A204.1 (cell line): ENCODE results near the gene CARD10.
"Not testable (repeated sequence)": the region's sequence is repeated elsewhere in the genome, so short reads cannot be mapped to it uniquely, and the experiment has no call there.

Experiments
- FAIRE-seq: peaks from 2 replicates; lab custom pipeline; 2012; peaks lifted over from hg19 to GRCh38; lab: Jason Lieb, UNC

Gene CARD10

DNA sequence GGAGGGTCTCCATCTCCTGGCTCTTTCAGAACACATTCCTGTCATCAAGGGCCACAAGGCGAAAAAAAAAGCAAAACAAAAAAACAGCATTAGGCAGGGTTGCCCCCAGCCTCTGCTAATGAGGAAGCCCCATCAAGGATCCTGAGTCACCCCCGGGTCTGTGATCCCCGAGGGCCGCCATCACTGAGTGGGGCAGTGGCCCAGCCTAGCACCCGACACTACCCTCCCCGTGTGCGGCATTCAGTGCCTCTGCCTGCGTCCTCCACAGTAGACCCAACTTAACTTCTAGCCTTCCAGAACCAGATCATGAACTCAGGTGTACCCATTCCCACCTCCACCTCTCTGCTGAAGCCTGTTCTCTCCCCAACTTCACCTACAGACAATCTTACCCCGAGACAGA is 34.5 kb upstream of the CARD10 start:
- no peak for FAIRE-seq

GRCh38 chr22:37552524-37553163 is 33.4 kb upstream of the CARD10 start:
- no peak for FAIRE-seq

DNA sequence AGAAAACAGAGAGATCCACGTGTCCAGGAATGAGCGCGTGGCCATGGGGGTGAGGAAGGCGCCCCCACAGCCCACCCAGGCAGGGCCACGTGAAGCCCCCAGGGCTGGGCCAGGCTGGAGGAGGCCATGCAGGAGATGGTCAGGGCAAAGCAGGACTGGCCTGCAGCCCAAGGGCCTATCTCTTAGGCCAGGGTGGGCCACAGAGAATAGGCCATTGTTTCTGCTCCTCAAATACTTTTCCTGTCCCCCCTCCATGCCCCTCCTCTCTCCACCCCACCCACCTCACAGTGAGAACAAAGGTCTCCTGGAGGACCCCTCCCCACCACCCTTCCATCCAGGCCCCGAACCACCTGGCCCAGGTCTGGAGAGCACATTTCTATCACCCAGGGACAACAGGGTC is 32.8 kb upstream of the CARD10 start:
- no peak for FAIRE-seq

- FAIRE-seq: not testable (repeated sequence)
Measured at GRCh38 chr22:37550921-37551320, 31.7 kb upstream of the CARD10 start.

DNA sequence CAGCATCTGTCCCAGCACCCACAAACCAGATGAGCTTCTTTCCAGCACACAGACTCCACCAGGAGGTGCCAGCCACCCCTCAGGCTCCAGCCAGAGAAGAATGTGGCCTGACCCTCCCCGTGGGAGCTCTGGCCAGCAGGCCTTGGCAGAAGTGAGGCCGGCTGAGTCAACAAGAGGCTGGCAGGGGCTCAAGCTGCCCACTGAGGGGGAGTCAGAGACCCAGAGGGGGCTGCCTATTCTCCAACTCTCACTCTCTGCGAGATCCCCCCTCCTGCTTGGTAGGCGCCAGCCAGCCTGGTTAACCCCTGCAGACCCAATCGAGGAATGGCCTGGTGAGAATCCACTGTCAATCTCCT is 30.5 kb upstream of the CARD10 start:
- no peak for FAIRE-seq

- FAIRE-seq: no peak
Measured at GRCh38 chr22:37547251-37547741, 28.1 kb upstream of the CARD10 start.

DNA sequence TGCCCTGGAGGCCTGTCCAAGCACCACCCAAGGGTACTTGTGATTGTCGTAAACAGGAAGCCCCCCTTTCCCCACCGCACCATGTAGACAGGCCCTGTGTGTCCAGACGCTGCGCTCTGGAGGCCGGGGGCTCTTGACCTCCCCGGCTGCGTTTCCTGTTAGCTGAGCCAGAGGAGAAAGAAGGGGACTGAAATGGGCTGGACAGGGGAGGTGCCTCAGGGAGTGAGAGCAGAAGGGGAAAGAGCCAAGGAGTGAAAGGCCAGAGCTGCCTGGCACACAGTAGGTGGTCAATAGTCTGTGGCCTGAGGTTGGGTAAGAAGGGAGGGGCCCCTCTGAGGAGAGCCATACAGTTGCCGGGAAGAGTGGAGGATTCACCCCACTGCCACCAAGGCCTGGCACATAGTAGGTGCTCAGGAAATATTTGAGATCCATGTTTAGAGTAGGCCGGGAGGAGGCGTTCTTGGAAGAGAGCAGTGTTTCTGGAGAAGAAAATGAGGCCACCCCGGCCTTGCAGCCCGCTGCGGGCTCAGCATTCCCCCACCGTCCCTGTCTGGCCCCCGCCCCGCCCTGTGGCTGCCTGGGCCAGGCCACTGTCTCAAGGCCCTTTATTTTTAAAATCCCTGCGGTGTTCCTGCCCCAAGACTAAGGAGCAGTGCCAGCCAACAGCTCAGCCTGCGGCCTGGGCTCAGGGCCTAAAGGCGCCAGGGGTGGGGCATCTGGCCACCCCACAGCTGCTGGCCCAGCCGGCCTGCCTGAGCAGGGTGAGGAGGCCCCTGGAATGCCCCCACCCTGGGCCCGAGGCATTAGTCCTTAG is 27.4 kb upstream of the CARD10 start:
- FAIRE-seq: no peak

DNA sequence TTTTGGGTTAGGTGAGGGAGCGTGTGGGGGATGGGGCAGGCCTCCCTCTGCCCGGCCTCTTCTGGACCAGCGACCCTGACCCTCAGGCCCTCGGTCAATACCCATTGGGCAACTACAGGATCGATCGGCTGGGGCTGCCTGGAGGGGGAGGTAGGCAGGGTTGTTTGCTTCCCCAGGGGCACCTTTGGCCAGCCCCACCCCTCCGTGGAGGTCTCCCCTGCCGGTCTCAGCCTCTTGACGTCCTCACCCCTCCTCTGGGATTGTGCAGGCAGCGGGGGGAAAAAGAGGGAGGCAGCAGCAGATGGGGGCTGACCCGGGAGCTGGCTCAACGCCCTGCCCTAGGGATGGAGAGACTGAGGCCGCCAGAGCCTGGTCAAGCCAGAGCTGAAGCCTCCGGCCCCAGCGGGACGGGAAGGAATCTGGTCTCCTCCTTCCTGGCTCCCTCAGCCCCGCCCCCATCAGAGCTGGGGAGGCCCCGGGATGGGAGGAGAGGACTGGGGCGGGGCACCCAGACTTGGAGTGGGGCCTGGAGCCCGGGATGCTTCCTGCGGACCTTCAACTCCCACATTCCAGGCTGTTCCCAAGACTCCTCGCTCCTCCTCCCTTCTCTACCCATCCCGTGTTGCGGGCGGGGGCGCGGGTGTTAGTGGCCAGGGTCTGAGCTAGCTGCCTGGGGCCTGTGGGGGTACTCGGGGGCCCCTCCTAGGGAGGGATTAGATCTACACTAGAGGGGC is 26.7 kb upstream of the CARD10 start:
- peak; percentile 97 for FAIRE-seq

GRCh38 chr22:37544955-37545702 is 25.9 kb upstream of the CARD10 start:
- peak; percentile 67 for FAIRE-seq

GRCh38 chr22:37542959-37543358 is 23.7 kb upstream of the CARD10 start:
- no peak for FAIRE-seq

GRCh38 chr22:37542416-37542815 is 23.2 kb upstream of the CARD10 start:
- FAIRE-seq: not testable (repeated sequence)

- FAIRE-seq: not testable (repeated sequence)
Measured at GRCh38 chr22:37539790-37540189, 20.6 kb upstream of the CARD10 start.

GRCh38 chr22:37538590-37539357 is 19.6 kb upstream of the CARD10 start:
- FAIRE-seq: peak; percentile 93

DNA sequence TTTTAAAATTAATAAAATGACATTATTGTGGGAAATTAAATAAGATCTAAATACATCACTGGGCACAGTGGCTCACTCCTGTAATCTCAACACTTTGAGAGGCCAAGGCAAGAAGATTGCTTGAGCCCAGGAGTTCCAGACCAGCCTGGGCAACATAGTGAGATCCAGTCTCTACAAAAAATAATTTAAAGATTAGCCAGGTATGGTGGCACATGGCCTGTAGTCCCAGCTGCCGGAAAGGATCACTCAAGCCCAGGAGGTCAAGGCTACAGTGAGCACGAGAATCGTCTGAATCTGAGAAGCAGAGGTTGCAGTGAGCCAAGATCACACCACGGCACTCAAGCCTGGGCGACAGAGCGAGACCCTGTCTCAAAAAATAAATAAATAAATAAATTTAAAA is 15.9 kb upstream of the CARD10 start:
- no peak for FAIRE-seq

GRCh38 chr22:37534445-37534844 is 15.2 kb upstream of the CARD10 start:
- FAIRE-seq: no peak

DNA sequence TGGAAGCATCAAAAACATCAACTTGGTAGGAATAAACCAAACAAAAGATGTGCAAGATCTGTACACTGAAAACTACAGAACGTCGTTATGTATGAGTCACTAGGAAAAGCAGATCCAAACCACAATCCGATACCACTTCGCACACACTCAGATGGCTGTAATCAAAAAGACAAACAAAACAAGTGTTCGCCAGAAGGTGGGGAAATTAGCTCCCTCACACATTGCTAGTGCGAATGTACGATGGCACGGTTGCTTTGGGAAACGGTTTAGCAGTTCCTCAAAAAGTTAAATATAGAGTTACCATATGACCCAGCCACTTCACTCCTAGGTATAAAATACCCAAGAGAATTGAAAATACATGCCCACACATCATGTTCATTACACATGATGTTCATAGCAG is 14.8 kb upstream of the CARD10 start:
- no peak for FAIRE-seq

GRCh38 chr22:37529652-37530345 is 10.6 kb upstream of the CARD10 start:
- no peak for FAIRE-seq

DNA sequence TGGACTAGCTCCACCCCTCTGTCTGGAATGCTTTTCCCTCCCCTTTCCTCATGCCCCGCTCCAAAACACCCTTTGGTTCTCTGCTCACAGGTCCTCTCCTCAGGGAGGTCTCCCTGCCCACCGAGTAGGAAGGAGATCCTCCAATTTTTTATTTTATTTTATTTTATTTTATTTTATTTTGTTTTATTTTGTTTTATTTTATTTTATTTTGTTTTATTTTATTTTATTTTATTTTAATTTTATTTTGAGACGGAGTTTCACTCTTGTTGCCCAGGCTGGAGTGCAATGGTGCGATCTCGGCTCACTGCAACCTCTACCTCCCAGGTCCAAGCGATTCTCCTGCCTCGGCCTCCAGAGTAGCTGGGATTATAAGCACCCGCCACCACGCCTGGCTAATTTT is 8.7 kb upstream of the CARD10 start:
- FAIRE-seq: not testable (repeated sequence)

DNA sequence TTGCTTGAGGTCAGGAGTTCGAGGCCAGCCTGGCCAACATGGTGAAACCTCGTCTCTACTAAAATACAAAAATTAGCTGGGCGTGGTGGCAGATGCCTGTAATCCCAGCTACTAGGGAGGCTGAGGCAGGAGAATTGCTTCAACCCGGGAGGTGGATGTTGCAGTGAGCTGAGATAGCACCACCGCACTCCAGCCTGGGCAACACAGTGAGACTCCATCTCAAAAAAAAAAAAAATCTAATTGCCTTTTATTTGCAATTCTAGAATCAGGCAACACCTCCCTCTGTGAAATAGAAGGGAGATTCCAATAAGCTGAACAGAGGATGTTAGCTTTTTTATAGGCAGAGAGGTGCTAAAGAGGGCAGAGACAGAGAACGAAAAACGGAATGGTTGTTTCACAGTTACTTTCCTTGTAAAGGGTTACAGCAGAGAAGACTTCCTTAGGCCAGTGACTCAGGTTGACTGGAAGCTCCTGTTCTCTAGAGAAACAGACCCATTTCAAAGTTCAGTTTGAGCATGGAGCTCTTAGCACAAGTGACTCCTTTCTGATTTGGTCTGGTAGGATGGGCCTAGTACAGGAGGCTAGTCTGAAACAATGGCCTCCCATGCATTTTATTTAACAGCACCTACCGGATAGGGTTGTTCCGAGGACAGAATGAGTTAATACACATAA is 8.0 kb upstream of the CARD10 start:
- not testable (repeated sequence) for FAIRE-seq

DNA sequence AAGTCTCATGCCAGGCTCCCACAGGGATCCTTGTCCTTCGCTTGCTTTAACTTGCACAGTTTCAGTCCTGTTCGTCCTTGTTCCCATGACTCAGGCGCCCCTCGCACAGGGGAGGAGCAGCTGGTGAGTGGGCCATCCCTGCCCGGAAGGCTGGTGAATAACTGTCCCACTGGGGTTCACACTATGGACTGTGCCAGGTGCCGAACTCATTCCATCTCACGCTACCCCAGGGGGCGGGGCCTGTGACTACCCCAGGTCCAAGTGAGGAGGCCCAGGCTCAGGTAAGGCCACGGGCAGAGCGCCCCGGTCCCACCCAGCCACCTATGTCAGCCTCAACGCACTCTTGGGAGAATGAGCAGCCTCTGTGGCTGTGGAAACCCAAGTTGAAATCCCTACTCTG is 7.2 kb upstream of the CARD10 start:
- no peak for FAIRE-seq
